ENCODE data around the gene DMRTC2.

DMRTC2 gene

GRCh38 chr19:41887711-41888382 is 43.0 kb downstream of the DMRTC2 start:
- peak; percentile 75 to 81 (median 78) for DNase-seq (ENCODE audit: low read depth in 2 of 3, low spot score in 1 of 3)

- DNase-seq (ENCODE audit: low read depth in 2 of 3, low spot score in 1 of 3), result no peak
Measured at GRCh38 chr19:41888926-41889325, 44.1 kb downstream of the DMRTC2 start.

GRCh38 chr19:41889896-41890295 is 45.1 kb downstream of the DMRTC2 start:
- DNase-seq (ENCODE audit: low read depth in 2 of 3, low spot score in 1 of 3), result no peak

DNA sequence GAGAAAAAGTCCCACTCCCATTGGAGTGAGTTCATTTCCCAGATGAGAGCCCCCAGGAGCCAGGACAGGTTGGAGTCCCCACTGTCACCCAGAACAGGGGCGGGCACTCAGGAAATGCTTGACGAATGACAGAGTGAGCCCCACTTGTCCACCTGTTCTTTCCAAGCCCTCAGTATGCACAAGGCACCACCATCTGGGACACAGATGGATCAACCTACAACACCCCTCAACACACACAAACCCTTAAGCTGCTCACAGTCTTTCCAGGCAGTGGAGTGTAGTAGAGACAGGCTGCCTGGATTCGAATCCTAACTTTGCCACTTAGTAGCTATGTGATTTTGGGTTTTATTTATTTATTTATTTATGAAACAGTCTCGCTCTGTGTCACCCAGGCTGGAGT is 46.1 kb downstream of the DMRTC2 start:
- DNase-seq (ENCODE audit: low read depth in 2 of 3, low spot score in 1 of 3), result no peak

DNA sequence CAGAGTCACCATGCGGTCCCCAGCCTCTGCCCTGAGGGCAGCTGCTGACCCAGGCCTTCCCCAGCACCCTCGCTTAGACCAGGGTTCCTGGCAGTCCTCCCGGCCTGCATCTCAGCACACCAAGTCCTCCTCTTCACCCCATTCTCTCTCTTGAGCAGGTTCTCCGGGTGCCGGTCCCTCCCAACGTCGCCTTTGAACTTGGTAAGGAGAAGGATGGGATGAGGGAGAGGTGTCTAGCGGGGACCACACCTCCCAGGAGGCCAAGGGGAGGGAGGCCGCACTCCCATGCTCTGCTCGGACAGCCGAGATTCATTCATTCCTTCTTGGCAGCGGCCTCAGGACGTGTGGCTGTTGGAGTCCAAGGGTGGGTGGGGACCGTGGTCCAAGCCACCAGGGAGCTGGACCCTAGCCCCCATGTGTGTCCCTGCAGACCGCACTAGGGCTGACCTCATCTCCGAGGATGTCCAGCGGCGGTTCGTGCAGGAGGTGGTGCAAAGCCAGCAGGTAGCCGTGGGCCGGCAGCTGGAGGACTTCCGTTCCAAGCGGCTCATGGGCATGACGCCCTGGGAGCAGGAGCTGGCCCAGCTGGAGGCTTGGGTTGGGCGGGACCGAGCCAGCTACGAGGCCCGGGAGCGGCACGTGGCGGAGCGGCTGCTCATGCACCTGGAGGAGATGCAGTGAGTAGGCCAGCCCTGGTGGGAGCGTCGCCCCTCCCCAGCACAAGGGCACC is 47.5 kb downstream of the DMRTC2 start:
- DNase-seq (ENCODE audit: low read depth in 2 of 3, low spot score in 1 of 3), result no peak

DNA sequence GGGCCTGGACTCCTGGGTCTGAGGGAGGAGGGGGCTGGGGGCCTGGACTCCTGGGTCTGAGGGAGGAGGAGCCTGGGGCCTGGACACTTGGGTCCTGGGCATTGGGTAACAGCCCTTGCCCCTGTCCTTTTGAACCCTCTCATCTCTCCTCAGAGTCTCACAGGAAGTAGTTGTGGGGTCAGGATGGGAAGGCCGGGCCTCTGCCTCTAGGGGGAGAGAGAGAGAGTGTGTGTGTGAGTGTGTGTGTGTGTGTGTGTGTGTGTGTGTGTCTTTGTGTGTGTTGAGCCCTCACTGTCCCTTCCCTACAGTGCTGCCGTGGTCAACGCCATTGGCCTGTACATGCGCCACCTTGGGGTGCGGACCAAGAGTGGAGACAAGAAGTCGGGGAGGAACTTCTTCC is 49.1 kb downstream of the DMRTC2 start:
- no peak for DNase-seq (ENCODE audit: low read depth in 2 of 3, low spot score in 1 of 3)

GRCh38 chr19:41894350-41894749 is 49.5 kb downstream of the DMRTC2 start:
- no peak for DNase-seq (ENCODE audit: low read depth in 2 of 3, low spot score in 1 of 3)

- no peak for DNase-seq (ENCODE audit: low read depth in 2 of 3, low spot score in 1 of 3)
Measured at GRCh38 chr19:41895745-41896580, 51.1 kb downstream of the DMRTC2 start.

DNA sequence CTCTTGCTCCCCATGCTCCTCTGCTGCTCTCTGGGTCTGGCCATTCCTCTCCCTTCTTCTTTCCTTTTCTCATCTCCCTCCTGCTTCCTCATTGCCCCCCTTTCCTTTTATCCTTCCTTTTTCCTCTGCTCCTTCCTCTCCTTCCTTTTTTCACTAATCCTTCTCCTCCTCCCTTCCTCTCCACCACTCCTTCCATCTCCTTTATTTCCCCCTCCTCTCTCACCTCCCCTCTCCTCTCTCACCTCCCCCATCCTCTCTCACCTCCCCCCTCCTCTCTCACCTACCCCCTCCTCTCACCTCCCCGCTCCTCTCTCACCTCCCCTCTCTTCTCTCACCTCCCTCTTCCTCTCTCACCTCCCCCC is 51.7 kb downstream of the DMRTC2 start:
- DNase-seq (ENCODE audit: low read depth in 2 of 3, low spot score in 1 of 3), result no peak

GRCh38 chr19:41897181-41897580 is 52.3 kb downstream of the DMRTC2 start:
- no peak for DNase-seq (ENCODE audit: low read depth in 2 of 3, low spot score in 1 of 3)

- DNase-seq (ENCODE audit: low read depth in 2 of 3, low spot score in 1 of 3), result no peak
Measured at GRCh38 chr19:41897820-41898219, 53.0 kb downstream of the DMRTC2 start.

GRCh38 chr19:41898235-41898634 is 53.4 kb downstream of the DMRTC2 start:
- DNase-seq (ENCODE audit: low read depth in 2 of 3, low spot score in 1 of 3), result no peak

Data from stimulated activated CD4-positive, alpha-beta T cell treated with anti-CD3 and anti-CD28 coated beads, Interleukin-12 subunit alpha, Interleukin-12 subunit beta, amount 100 ng/mL, for 48 hours (primary cell).